ENCODE measurements around the gene MYO5A.

Gene MYO5A

GRCh38 chr15:52290800-52291199 lies 237.9 kb downstream of the MYO5A start:
- no peaks in the 10 kb centered on the region for H3F3A ChIP-seq (ENCODE audit: insufficient read depth, low read length)
- 0 out of 2 replicates have a peak, but pooled peaks cover 6% of the 10 kb centered on the region for H3K27me3 ChIP-seq (ENCODE audit: insufficient read depth, low read length)
- H3K79me2 ChIP-seq (ENCODE audit: insufficient read depth, low read length), result no peaks in the 10 kb centered on the region
- no peaks in the 10 kb centered on the region for H3K9me3 ChIP-seq (ENCODE audit: low read length)
- TF ChIP-seq EZH2 (IDR thresholded peaks at IDR 0.05; ENCODE audit: borderline replicate concordance, low read length) (no peak), CTCF (IDR thresholded peaks at IDR 0.05; ENCODE audit: low read length) (no peak)
- H3K4me2 ChIP-seq (ENCODE audit: low read length), result no peak overlapping the region
- H4K20me1 ChIP-seq (ENCODE audit: insufficient read depth, low read length), result no peaks in the 10 kb centered on the region
- no peak overlapping the region for H3K27ac ChIP-seq (ENCODE audit: low read depth, low read length, poor library complexity, severe bottlenecking)
- no peaks in the 10 kb centered on the region for H3K9me2 ChIP-seq (ENCODE audit: low read depth, low read length)
- H2AFZ ChIP-seq (ENCODE audit: low read length), result no peak overlapping the region
- H3K4me1 ChIP-seq (ENCODE audit: insufficient read depth, low read length, severe bottlenecking), result peaks cover 16% of the 10 kb centered on the region
- H3K4me3 ChIP-seq (ENCODE audit: low read depth, low read length, poor library complexity, severe bottlenecking), result no peak overlapping the region
- H3K36me3 ChIP-seq (ENCODE audit: insufficient read depth, low read length), result no peaks in the 10 kb centered on the region
- no peak overlapping the region for H3K9ac ChIP-seq (ENCODE audit: low read length)

DNA sequence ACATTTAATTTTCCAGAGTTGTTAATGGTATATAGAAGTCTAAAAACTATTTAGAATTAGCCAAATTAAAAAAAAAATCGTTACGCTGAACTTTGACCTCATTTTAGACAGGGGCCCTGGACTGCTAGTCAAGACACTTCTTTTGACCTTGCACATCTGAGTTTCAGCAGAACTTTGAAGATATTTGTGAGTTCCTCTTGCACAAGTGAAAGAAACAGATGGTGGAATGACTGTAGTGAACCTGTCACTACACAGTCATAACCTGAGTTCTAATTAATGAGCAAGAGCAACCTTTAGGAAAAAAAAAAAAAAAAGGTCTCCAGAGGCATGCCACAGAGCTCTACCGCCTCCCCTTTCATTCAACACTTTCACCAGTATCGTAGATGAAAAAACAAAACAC lies 238.4 kb downstream of the MYO5A start:
- H3K4me3 ChIP-seq (ENCODE audit: low read depth, low read length, poor library complexity, severe bottlenecking), result no peak overlapping the region
- no peaks in the 10 kb centered on the region for H3K36me3 ChIP-seq (ENCODE audit: insufficient read depth, low read length)
- H3K27me3 ChIP-seq (ENCODE audit: insufficient read depth, low read length), result 0 out of 2 replicates have a peak, but pooled peaks cover 6% of the 10 kb centered on the region
- no peaks in the 10 kb centered on the region for H3K9me3 ChIP-seq (ENCODE audit: low read length)
- H3K27ac ChIP-seq (ENCODE audit: low read depth, low read length, poor library complexity, severe bottlenecking), result no peak overlapping the region
- no peak overlapping the region for H3K4me2 ChIP-seq (ENCODE audit: low read length)
- H3K9me2 ChIP-seq (ENCODE audit: low read depth, low read length), result no peaks in the 10 kb centered on the region
- TF ChIP-seq EZH2 (IDR thresholded peaks at IDR 0.05; ENCODE audit: borderline replicate concordance, low read length), result no peak
- no peak for TF ChIP-seq CTCF (IDR thresholded peaks at IDR 0.05; ENCODE audit: low read length)
- no peak overlapping the region for H3K9ac ChIP-seq (ENCODE audit: low read length)
- H3F3A ChIP-seq (ENCODE audit: insufficient read depth, low read length), result no peaks in the 10 kb centered on the region
- peaks cover 11% of the 10 kb centered on the region for H3K4me1 ChIP-seq (ENCODE audit: insufficient read depth, low read length, severe bottlenecking)
- H3K79me2 ChIP-seq (ENCODE audit: insufficient read depth, low read length), result no peaks in the 10 kb centered on the region
- H4K20me1 ChIP-seq (ENCODE audit: insufficient read depth, low read length), result no peaks in the 10 kb centered on the region
- no peak overlapping the region for H2AFZ ChIP-seq (ENCODE audit: low read length)

GRCh38 chr15:52289629-52290081 lies 239.0 kb downstream of the MYO5A start:
- no peaks in the 10 kb centered on the region for H3K79me2 ChIP-seq (ENCODE audit: insufficient read depth, low read length)
- no peak overlapping the region for H2AFZ ChIP-seq (ENCODE audit: low read length)
- H3K27me3 ChIP-seq (ENCODE audit: insufficient read depth, low read length), result 0 out of 2 replicates have a peak, but pooled peaks cover 6% of the 10 kb centered on the region
- H3F3A ChIP-seq (ENCODE audit: insufficient read depth, low read length), result no peaks in the 10 kb centered on the region
- H3K36me3 ChIP-seq (ENCODE audit: insufficient read depth, low read length), result no peaks in the 10 kb centered on the region
- no peak overlapping the region for H3K4me2 ChIP-seq (ENCODE audit: low read length)
- no peaks in the 10 kb centered on the region for H3K9me2 ChIP-seq (ENCODE audit: low read depth, low read length)
- no peak overlapping the region for H3K27ac ChIP-seq (ENCODE audit: low read depth, low read length, poor library complexity, severe bottlenecking)
- no peak for TF ChIP-seq EZH2 (IDR thresholded peaks at IDR 0.05; ENCODE audit: borderline replicate concordance, low read length)
- TF ChIP-seq CTCF (IDR thresholded peaks at IDR 0.05; ENCODE audit: low read length), result no peak
- peaks cover 5% of the 10 kb centered on the region for H3K4me1 ChIP-seq (ENCODE audit: insufficient read depth, low read length, severe bottlenecking)
- H3K9me3 ChIP-seq (ENCODE audit: low read length), result no peaks in the 10 kb centered on the region
- no peak overlapping the region for H3K4me3 ChIP-seq (ENCODE audit: low read depth, low read length, poor library complexity, severe bottlenecking)
- no peak overlapping the region for H3K9ac ChIP-seq (ENCODE audit: low read length)
- no peaks in the 10 kb centered on the region for H4K20me1 ChIP-seq (ENCODE audit: insufficient read depth, low read length)
